ENCODE results near the gene ADAMTS19.

- TF ChIP-seq POLR2A (IDR thresholded peaks at IDR 0.05; ENCODE audit: low read depth, low read length), result no peak
- no peak for TF ChIP-seq POLR2AphosphoS5 (IDR thresholded peaks at IDR 0.05; ENCODE audit: low read depth, low read length)
Observed at GRCh38 chr5:129507527-129507926, 47.4 kb downstream of the ADAMTS19 start.

Measured in GM12892 (cell line).